Small intestine (tissue), 7 donors: ENCODE measurements around the gene TADA2A. TPM values are rescaled to one million over a fixed set of nuclear protein-coding genes. Genes with fewer than 3 reads are reported as not detected.

Source experiments
- DNase-seq, 2 donors: peaks; one replicate each; pipeline versions ENCODE4 v3.0.0 to v3.0.0-alpha.2; 2013
- FAIRE-seq: peaks from 2 replicates; lab custom pipeline; 2012; peaks lifted over from hg19 to GRCh38; lab: Jason Lieb, UNC
- H3K27ac ChIP-seq, 3 donors: one replicate each; pipeline ENCODE4 v1.5.1; 2013; ENCODE audit warnings: low read length in 2 of 3, mild to moderate bottlenecking in 2 of 3, control low read depth in 1 of 3, inconsistent platforms in 1 of 3, low read depth in 1 of 3, moderate library complexity in 1 of 3
- H3K27me3 ChIP-seq, 3 donors: one replicate each; pipeline ENCODE4 v1.6.1; 2013; ENCODE audit warnings: low read length in 3 of 3, inconsistent platforms in 1 of 3; ENCODE audit not compliant: control insufficient read depth in 3 of 3, insufficient read depth in 3 of 3
- H3K36me3 ChIP-seq, 3 donors: one replicate each; pipeline ENCODE4 v1.6.1; 2013; ENCODE audit warnings: low read length in 3 of 3, inconsistent platforms in 1 of 3, low read depth in 1 of 3, mild to moderate bottlenecking in 1 of 3, moderate library complexity in 1 of 3; ENCODE audit not compliant: control insufficient read depth in 3 of 3, insufficient read depth in 2 of 3
- H3K4me1 ChIP-seq, 3 donors: one replicate each; pipeline ENCODE4 v1.6.1; 2013; ENCODE audit warnings: low read length in 2 of 3, inconsistent platforms in 1 of 3, low read depth in 1 of 3, mild to moderate bottlenecking in 1 of 3, moderate library complexity in 1 of 3; ENCODE audit not compliant: control insufficient read depth in 3 of 3, insufficient read depth in 2 of 3
- H3K4me3 ChIP-seq, 3 donors: one replicate each; pipeline ENCODE4 v1.5.1; 2013; ENCODE audit warnings: low read length in 3 of 3, control low read depth in 1 of 3, inconsistent platforms in 1 of 3, low read depth in 1 of 3, mild to moderate bottlenecking in 1 of 3, moderate library complexity in 1 of 3
- H3K9me3 ChIP-seq, 2 donors: one replicate each; pipeline ENCODE4 v1.6.1; 2013; ENCODE audit warnings: low read depth in 1 of 2, low read length in 1 of 2; ENCODE audit not compliant: control insufficient read depth in 2 of 2, insufficient read depth in 1 of 2
- WGBS, 3 donors: extraction: QIAGEN DNeasy Blood & Tissue Kit; methylation state at CpG; one replicate each; pipeline ENCODE4 v1.1.7; 2013; 5-methylcytosine and 5-hydroxymethylcytosine counted together
- polyA plus RNA-seq, 4 donors: library from polyadenylated mRNA; stranded (reverse) in 3 of 4; unstranded in 1 of 4; fragments of 200-250 nt in 3 of 4; fragments of 120-200 nt in 1 of 4; gene quantifications; one replicate each; pipeline versions ENCODE4 v1.2.1 to v1.2.3, GENCODE V29; 2013
- donor health status: healthy with polysubstance abuse.
- donor health status: control.
- donor health status: control.
- donor health status: Bipolar disorder and iron deficiency.
- donor health status: healthy.

Gene TADA2A
- polyA plus RNA-seq, 4 donors = 7.4 to 20.8 (median 8.5) TPM

GRCh38 chr17:37475731-37476420, 69.2 kb downstream of the TADA2A start:
- H3K4me3 ChIP-seq = no peak overlapping the region
- H3K4me1 ChIP-seq = no peaks in the 10 kb centered on the region
- FAIRE-seq = no peak
- no peaks in the 10 kb centered on the region for H3K9me3 ChIP-seq
- WGBS, 3 donors = 94 to 97% (median 95%) methylated on average over 1 of the region's 1 CpG
- no peaks in the 10 kb centered on the region for H3K27me3 ChIP-seq
- no peak overlapping the region for H3K27ac ChIP-seq
- peaks cover 15 to 41% (median 25%) of the 10 kb centered on the region in 3 donors for H3K36me3 ChIP-seq
- DNase-seq = no peak

GRCh38 chr17:37476431-37477120, 69.9 kb downstream of the TADA2A start:
- no peak for DNase-seq
- FAIRE-seq = no peak
- H3K36me3 ChIP-seq = peaks cover 15 to 38% (median 23%) of the 10 kb centered on the region in 3 donors
- H3K4me3 ChIP-seq = no peak overlapping the region
- no peaks in the 10 kb centered on the region for H3K9me3 ChIP-seq
- H3K27me3 ChIP-seq = no peaks in the 10 kb centered on the region
- 82 to 88% (median 87%) methylated on average over 4 of the region's 4 CpGs for WGBS, 3 donors
- no peaks in the 10 kb centered on the region for H3K4me1 ChIP-seq
- H3K27ac ChIP-seq = no peak overlapping the region

GRCh38 chr17:37478187-37478586, 71.5 kb downstream of the TADA2A start:
- H3K4me1 ChIP-seq = no peaks in the 10 kb centered on the region
- no peak overlapping the region for H3K27ac ChIP-seq
- H3K4me3 ChIP-seq = no peak overlapping the region
- WGBS, 3 donors = 73 to 84% (median 74%) methylated on average over 2 of the region's 2 CpGs
- DNase-seq (no peak), FAIRE-seq (no peak)
- peaks cover 14 to 27% (median 19%) of the 10 kb centered on the region in 3 donors for H3K36me3 ChIP-seq
- H3K9me3 ChIP-seq = no peaks in the 10 kb centered on the region
- no peaks in the 10 kb centered on the region for H3K27me3 ChIP-seq

- H3K4me3 ChIP-seq = no peak overlapping the region
- no peaks in the 10 kb centered on the region for H3K4me1 ChIP-seq
- DNase-seq (no peak), FAIRE-seq (no peak)
- no peak overlapping the region for H3K27ac ChIP-seq
- peaks cover 14 to 25% (median 18%) of the 10 kb centered on the region in 3 donors for H3K36me3 ChIP-seq
- 91 to 97% (median 96%) methylated on average over 1 of the region's 1 CpG for WGBS, 3 donors
- H3K27me3 ChIP-seq = no peaks in the 10 kb centered on the region
- H3K9me3 ChIP-seq = no peaks in the 10 kb centered on the region
These were observed 72.3 kb downstream of the TADA2A start for GRCh38 chr17:37479025-37479424.

- H3K4me3 ChIP-seq = no peak overlapping the region
- H3K27ac ChIP-seq = no peak overlapping the region
- H3K4me1 ChIP-seq = no peaks in the 10 kb centered on the region
- FAIRE-seq = no peak
- no peak for DNase-seq
- H3K27me3 ChIP-seq = no peaks in the 10 kb centered on the region
- no peaks in the 10 kb centered on the region for H3K9me3 ChIP-seq
- H3K36me3 ChIP-seq = peaks cover 12 to 19% (median 12%) of the 10 kb centered on the region in 3 donors
- WGBS, 3 donors = 91 to 96% (median 96%) methylated on average over 2 of the region's 2 CpGs
These were observed 73.7 kb downstream of the TADA2A start for GRCh38 chr17:37480427-37480826.

GRCh38 chr17:37481001-37481665, 74.4 kb downstream of the TADA2A start:
- Histone ChIP-seq H3K9me3 (no peaks in the 10 kb centered on the region), H3K4me1 (no peaks in the 10 kb centered on the region), H3K4me3 (no peak overlapping the region), H3K27ac (no peak overlapping the region), H3K27me3 (no peaks in the 10 kb centered on the region), H3K36me3 (peaks cover 9 to 17% (median 10%) of the 10 kb centered on the region in 3 donors)
- no peak for DNase-seq
- no peak for FAIRE-seq
- WGBS, 3 donors = 90 to 94% (median 94%) methylated on average over 9 of the region's 9 CpGs

- Histone ChIP-seq H3K9me3 (no peaks in the 10 kb centered on the region), H3K4me1 (peaks cover 0 to 7% (median 3%) of the 10 kb centered on the region in 3 donors), H3K27ac (peak overlapping the region in 2 of 3 donors; percentile 62), H3K27me3 (no peaks in the 10 kb centered on the region), H3K36me3 (peaks cover 0 to 6% (median 3%) of the 10 kb centered on the region in 3 donors), H3K4me3 (no peak overlapping the region)
- peak in 1 of 2 donors; percentile 42 for DNase-seq
- 49 to 76% (median 69%) methylated on average over 5 of the region's 5 CpGs for WGBS, 3 donors
- no peak for FAIRE-seq
These were observed 76.8 kb downstream of the TADA2A start for GRCh38 chr17:37483311-37484039.
